Measurements from ENCODE around the gene IRAK1BP1.
"Not testable (repeated sequence)": the region's sequence is repeated elsewhere in the genome, so short reads cannot be mapped to it uniquely, and the experiment has no call there.

The IRAK1BP1 gene

GRCh38 chr6:78883651-78884050 is 16.3 kb downstream of the IRAK1BP1 start:
- in situ Hi-C loops (cut with HindIII; ENCODE audit: low sequenced_read_pairs), result no loop called here

- in situ Hi-C loops (cut with HindIII; ENCODE audit: low sequenced_read_pairs), result not testable (repeated sequence)
Measured at GRCh38 chr6:78889901-78890300, 22.6 kb downstream of the IRAK1BP1 start.

- in situ Hi-C loops (cut with HindIII; ENCODE audit: low sequenced_read_pairs), result no loop called here
Measured at GRCh38 chr6:78896227-78896626, 28.9 kb downstream of the IRAK1BP1 start.

GRCh38 chr6:78908621-78909020 is 41.3 kb downstream of the IRAK1BP1 start:
- in situ Hi-C loops (cut with HindIII; ENCODE audit: low sequenced_read_pairs), result no loop called here

- in situ Hi-C loops (cut with HindIII; ENCODE audit: low sequenced_read_pairs), result no loop called here
Measured at GRCh38 chr6:78909391-78909790, 42.0 kb downstream of the IRAK1BP1 start.

- in situ Hi-C loops (cut with HindIII; ENCODE audit: low sequenced_read_pairs), result loop anchor here (10.0 kb wide), 1 partner anchor 325 kb away; the partner anchor contains the start of gene HMGN3
Measured at GRCh38 chr6:78910010-78910409, 42.7 kb downstream of the IRAK1BP1 start.

GRCh38 chr6:78910591-78911171 is 43.3 kb downstream of the IRAK1BP1 start:
- in situ Hi-C loops (cut with HindIII; ENCODE audit: low sequenced_read_pairs), result loop anchor here (10.0 kb wide), 1 partner anchor 324 kb away; the partner anchor contains the start of gene HMGN3

- in situ Hi-C loops (cut with HindIII; ENCODE audit: low sequenced_read_pairs), result loop anchor here (10.0 kb wide), 1 partner anchor 323 kb away; the partner anchor contains the start of gene HMGN3
Measured at GRCh38 chr6:78911218-78911940, 44.0 kb downstream of the IRAK1BP1 start.

- in situ Hi-C loops (cut with HindIII; ENCODE audit: low sequenced_read_pairs), result loop anchor here (10.0 kb wide), 1 partner anchor 318 kb away; the partner anchor contains the start of gene HMGN3
Measured at GRCh38 chr6:78916411-78916810, 49.1 kb downstream of the IRAK1BP1 start.

GRCh38 chr6:78917788-78918187 is 50.4 kb downstream of the IRAK1BP1 start:
- in situ Hi-C loops (cut with HindIII; ENCODE audit: low sequenced_read_pairs), result loop anchor here (10.0 kb wide), 1 partner anchor 317 kb away; the partner anchor contains the start of gene HMGN3

- in situ Hi-C loops (cut with HindIII; ENCODE audit: low sequenced_read_pairs), result not testable (repeated sequence)
Measured at GRCh38 chr6:78921168-78921567, 53.8 kb downstream of the IRAK1BP1 start.

GRCh38 chr6:78925317-78925716 is 58.0 kb downstream of the IRAK1BP1 start:
- in situ Hi-C loops (cut with HindIII; ENCODE audit: low sequenced_read_pairs), result no loop called here

GRCh38 chr6:78935553-78935952 is 68.2 kb downstream of the IRAK1BP1 start:
- in situ Hi-C loops (cut with HindIII; ENCODE audit: low sequenced_read_pairs), result no loop called here

- in situ Hi-C loops (cut with HindIII; ENCODE audit: low sequenced_read_pairs), result no loop called here
Measured at GRCh38 chr6:78936515-78936914, 69.2 kb downstream of the IRAK1BP1 start.

GRCh38 chr6:78942446-78942845 is 75.1 kb downstream of the IRAK1BP1 start:
- in situ Hi-C loops (cut with HindIII; ENCODE audit: low sequenced_read_pairs), result no loop called here

GRCh38 chr6:78947529-78947928 is 80.2 kb downstream of the IRAK1BP1 start:
- in situ Hi-C loops (cut with HindIII; ENCODE audit: low sequenced_read_pairs), result loop anchor here (5.0 kb wide), 1 partner anchor 40 kb away; no protein-coding TSS in a partner anchor

- in situ Hi-C loops (cut with HindIII; ENCODE audit: low sequenced_read_pairs), result loop anchor here (5.0 kb wide), 1 partner anchor 39 kb away; no protein-coding TSS in a partner anchor
Measured at GRCh38 chr6:78947962-78948361, 80.6 kb downstream of the IRAK1BP1 start.

- in situ Hi-C loops (cut with HindIII; ENCODE audit: low sequenced_read_pairs), result loop anchor here (5.0 kb wide), 1 partner anchor 39 kb away; no protein-coding TSS in a partner anchor
Measured at GRCh38 chr6:78948785-78949184, 81.4 kb downstream of the IRAK1BP1 start.

GRCh38 chr6:78952362-78952761 is 85.0 kb downstream of the IRAK1BP1 start:
- in situ Hi-C loops (cut with HindIII; ENCODE audit: low sequenced_read_pairs), result no loop called here
